GDM1 (cell line): ENCODE data around the gene SP140L.
"Not testable (repeated sequence)": the region's sequence is repeated elsewhere in the genome, so short reads cannot be mapped to it uniquely, and the experiment has no call there.

Experiments
- DNase-seq: peaks from one replicate; lab custom pipeline; 2025; lab: John Stamatoyannopoulos, UW

Gene SP140L

DNA sequence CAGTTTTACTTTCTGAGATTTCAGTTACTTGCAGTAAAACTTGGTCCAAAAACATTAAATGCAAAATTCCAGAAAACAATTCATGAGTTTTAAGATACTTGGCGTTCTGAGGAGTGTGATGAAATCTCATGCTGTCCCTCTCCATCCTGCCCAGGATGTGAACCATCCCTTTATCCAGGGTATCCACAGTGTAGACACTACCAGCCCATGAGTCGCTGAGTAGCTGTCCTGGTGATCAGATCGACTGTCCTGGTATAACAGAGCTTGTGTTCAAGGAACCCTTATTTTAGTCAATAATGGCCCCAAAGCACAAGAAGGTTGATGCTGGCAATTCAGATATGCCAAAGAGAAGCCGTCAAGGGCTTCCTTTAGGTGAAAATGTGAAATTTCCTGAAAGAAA is 92.2 kb downstream of the SP140L start:
- no peak for DNase-seq

DNA sequence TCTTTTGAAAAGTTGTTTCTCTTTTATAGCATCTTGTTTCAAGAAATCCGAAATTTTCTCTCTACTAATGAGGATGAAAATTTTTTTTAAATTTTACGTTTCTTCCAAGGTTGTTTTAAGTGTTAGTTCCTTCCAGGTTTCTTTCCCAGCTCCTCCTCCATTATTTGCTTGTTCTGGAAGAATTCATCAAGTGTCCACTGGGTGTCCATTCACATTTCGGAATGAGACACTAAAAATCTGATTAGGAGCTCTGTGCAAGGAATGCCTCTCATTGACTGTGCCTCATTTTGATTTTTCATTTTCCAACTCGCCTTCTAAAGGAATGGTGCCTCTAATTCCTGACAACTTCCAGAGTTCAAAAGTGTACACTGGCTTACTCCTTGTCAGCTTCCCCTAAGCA is 95.2 kb downstream of the SP140L start:
- no peak for DNase-seq

DNA sequence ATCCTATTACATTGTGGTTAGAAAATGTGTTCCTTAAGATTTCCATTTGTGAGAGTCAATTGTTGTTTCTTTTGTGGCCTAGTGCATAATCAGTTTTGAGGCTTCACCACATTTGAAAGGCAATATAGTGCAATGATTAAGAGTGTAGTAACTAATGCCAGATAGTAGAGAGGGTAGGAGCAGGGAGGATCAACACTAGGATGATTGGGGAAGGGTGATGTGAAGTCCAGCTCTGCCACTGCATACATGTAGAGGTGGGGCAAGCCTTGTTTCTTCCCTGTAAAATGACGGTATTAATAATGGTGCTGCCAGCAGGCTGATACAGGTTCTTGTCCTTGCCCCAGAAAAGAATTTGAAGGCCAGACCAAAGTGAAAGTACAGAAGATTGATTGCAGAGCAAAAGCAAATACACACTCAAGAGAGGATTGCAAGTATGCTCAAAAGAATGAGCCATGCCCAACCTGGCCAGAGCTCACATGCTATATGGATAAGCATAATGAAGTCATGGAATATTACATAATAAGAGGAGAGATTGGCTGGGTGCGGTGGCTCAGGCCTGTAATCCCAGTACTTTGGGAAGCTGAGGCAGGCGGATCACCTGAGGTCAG is 97.0 kb downstream of the SP140L start:
- DNase-seq = no peak

DNA sequence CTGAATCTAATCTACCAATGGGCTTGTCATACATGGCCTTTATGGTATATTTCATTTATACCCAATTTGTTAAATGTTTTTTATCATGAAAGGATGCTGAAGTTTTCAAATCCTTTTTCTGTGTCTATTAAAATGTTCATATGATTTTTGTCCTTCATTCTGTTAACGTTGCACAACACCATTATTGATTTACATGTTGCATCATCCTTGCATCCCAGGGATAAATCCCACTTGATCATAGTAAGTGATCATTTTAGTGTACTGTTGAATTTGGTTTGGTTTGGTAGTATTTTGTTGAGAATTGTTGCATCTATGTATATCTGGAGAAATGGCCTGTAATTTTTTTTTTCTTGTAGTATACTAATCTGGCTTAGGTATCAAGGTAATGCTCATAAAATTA is 98.4 kb downstream of the SP140L start:
- no peak for DNase-seq

DNA sequence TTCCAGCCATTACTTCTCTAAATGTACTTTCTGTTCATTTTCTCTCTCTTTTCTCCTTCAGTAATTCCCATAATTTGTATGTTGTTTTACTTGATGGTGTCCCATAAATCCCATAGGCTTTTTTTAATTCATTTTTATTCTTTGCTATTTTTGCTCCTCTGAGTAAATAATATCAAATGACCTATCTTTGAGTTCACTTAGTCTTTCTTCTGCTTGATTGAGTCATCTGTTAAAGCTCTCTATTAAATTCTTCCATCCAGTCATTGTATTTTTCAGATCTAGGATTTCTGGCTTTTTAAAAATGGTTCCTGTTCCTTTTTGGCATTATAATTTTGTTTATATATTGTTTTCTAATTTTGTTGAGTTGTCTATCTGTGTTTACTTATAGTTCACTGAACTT is 102.5 kb downstream of the SP140L start:
- no peak for DNase-seq

DNA sequence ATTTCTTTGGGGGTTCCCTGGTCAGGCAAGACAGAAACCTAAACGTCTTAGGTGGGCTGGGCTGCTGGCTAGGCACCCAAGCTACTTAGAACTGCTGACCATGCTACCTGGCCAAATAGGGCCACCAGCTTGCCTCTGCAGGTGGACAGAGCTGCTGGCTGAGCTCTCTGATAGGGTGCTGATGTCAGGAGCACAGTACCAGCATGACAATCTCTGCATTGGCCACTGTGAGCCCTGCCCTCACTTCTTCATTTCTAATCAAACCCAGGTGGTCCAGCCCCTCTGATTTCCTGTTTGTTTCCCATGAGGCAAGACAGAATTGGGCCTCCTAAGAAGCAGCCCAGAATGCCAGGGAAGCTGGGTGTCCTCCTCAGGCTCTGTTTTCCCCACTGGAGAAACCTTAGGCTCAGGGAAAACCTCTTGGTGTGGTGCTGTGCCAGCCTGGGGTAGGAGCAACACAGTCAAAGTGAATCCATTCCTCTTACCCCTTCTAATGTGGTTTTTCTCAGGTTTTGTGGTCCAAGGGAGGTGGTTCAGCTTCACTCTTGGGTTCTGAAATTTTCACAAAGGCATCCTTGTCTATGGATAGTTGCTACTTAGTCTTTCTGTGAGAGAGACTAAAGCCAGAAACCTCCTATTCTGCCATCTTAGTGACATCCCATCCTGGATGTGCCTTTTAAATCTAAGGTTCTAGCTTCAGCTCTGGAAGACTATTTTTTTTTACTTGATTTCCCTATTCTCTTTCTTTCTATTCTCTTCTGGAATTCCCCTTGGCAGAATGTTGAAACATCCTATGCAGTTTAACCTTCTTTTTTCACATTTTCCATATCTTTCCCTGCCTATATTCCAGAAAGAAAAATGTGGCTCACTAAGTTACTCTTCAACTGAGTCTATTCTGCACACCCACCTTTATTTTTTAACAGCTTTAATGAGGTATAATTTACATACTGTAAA is 104.2 kb downstream of the SP140L start:
- DNase-seq = no peak

DNA sequence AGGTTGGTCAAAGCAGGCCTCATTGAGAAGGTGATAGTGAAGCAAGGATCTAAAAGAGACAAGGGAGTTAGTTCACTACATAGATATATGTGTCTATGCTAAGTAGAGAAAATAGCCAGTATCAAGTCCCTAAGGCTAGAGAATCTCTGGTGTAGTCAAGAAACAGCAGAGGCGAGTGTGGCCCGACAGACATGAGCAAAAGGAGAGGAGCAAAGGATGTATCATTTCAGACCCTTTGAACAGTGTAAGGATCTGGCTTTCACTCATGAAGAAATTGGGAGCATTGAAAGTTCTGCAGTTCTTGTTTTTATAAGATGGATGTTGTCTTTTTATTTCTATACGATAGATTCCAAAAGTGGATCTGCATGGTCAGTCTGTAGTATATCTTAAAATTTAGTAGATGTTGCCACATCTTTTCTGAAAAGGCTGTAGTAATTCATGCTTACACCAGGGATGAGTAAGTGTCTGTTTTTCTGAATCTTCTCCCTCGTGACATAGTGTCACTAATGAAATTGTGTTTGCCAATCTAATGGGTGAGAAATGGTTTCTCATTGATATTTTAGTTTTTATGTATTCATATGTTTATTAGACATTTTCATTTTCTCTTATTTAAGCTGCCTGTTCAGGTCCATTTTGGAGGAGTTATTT is 107.8 kb downstream of the SP140L start:
- no peak for DNase-seq

DNA sequence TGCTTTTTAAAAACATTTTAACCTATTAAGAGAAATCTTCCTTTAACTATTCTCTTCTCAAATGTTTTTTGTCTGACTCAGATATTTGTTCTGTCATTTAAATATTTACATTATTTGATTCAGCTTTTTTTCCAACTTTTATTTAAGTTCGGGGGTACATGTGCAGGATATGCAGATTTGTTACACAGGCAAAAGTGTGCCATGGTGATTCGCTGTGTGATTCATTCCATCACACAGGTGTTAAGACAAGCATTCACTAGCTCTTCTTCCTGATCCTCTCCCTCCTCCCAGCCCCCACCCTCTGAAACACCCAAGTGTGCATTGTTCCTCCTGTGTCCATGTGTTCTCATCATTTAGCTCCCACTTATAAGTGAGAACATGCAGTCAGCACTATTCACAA is 108.4 kb downstream of the SP140L start:
- no peak for DNase-seq

DNA sequence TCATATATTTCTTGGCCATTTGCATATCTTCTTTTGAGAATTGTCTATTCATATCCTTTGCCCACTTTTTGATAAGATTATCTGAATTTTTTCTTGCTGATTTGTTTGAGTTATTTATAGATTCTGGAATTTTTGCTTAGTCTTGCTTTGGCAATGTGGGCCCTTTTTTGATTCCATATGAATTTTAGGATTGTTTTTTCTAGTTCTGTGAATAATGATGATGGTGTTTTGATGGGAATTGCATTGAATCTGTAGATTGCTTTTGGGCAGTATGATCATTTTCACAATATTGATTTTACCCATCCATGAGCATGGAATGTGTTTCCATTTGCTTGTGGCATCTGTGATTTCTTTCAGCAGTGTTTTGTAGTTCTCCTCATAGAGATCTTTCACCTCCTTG is 112.1 kb downstream of the SP140L start:
- not testable (repeated sequence) for DNase-seq

DNA sequence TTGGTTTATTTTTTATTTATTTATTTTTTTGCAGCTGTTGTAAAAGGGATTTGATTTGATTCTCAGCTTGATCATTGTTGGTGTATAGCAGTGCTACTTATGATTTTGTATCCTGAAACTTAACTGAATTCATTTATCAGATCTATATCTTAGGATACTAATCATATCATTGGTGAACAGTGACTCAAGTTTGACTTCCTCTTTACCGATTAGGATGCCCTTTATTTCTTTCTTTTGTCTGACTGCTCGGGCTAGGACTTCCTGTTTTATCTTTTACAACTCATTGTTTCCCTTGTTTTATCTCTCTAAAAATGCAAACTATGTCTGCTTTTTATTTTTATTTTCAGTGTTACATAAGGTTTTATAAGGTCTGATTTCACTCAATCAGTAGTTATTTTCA is 112.6 kb downstream of the SP140L start:
- DNase-seq = no peak

DNA sequence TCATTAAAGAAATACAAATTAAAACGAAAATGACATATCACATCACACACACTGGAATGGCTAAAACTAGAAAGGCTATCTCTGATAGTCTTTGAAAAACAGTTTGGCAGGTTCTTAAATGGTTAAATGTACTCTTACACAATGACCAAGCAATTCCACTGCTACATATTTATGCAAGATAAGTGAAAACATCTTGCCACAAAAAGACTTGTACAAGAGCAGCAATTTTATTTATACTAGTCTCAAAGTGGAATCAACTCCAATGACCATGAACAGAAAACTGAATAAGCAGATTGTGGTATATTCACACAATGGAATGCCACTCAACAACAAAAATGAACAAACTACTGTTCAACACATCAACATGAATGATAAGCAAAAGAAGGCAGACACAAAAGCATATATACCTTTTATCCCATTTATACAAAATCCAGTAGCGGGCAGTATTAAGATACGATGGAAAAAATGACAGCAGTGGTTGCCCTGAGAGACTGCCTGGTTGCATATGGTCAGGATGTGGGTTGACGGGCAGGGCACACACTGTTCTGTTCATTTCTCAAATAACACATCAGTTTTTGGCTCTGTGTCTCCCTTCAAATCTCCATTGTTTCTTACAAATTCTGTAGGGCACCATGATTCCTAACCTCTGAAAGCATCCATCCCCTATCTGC is 114.4 kb downstream of the SP140L start:
- no peak for DNase-seq

DNA sequence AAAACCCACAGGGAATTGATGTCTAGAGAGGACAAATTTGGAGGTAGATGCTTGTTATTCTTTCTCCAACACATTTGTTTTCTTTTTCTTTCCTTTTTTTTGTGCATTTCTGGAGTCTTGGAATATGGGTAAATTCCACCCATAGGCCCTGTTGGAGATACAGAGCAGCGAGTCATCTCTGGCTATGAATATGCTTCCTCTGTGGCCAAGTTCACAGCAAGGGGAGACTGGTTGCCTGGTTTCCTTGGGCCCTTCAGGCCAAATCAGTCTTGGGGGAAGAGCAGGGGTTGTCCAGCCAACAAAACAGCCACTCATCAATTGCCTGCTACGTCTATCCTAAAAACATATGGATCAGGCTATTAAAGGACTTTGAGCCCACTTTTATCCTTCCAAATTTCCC is 116.5 kb downstream of the SP140L start:
- no peak for DNase-seq

DNA sequence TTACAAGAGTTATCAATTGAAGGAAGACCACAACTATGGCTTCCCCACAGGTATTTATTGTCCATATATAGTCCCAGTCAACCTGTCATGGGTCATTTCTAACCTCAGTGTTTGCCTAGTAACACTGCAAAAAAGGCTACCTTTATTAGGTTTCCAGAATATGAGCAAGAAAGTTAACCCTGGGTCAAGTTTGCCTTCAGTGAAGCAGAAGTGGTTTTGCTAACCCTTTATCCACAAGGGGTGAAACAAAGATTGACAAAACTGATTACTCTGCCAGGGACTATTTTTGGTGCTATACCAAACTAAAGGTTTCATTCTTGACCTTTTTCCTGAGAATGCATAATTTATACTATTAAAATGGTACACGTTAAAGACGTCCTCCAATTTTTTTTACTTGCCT is 117.8 kb downstream of the SP140L start:
- DNase-seq = no peak

DNA sequence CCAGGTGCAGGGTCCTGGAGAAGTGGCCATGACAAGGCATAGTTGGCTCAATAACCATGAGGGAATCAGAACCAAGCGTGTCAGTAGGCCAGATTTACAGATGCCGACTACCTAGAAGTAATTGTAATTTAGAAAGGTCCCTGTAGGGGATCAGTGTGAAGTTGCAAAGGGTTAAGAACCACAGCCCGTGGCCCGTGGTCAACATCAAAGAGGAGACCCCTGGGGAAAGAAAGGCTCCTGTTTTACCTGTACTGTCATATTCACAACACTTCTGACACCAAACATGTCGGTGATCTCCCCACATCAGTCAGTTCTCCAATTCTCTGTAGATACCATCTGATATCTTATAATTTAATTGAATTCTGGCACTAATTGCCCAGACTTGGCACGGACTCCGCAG is 120.0 kb downstream of the SP140L start:
- no peak for DNase-seq

DNA sequence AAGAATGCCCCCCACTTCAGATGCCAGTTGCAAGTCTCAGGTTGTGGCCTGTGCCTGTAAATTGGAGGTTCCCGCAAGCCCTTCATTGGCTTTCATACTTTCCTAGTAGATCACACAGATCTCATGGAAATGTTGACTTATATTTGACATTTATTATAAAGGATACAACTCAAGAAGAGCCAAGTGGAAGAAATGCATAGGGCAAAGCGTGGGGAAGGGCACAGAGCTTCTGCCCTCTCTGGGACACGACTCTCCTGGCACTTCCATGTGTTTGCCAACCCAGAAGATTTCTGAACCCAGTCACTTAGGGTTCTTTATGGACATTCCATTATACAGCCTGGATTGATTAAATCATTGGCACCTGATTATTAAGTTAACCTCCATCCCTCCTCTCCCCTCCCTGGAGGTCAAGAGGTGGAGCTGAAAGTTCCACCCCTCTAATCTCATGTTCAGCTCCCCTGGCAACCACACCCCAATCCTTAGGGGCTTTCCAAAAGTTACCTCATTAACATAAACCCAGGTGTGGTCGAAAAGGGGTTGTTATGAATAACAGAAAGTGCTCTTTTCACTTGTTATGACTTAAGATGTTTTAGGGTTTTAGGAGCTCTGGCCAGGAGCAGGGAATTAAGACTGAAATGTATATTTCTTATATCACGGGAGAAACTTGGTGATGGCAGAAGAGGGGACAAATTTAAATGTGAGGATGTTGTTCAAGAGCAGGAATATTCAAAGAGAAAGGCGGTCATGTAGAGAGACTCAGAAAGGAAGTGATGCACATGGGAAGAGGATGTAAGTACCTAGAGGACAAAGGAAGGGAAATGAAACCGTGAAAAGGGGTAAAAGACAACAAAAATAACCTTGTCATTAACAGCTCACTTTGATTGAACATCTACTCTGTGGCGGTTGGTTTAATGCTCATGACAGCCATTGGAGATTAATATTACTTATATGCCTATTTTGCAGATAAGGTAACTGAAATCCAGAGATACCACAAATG is 120.8 kb downstream of the SP140L start:
- no peak for DNase-seq

DNA sequence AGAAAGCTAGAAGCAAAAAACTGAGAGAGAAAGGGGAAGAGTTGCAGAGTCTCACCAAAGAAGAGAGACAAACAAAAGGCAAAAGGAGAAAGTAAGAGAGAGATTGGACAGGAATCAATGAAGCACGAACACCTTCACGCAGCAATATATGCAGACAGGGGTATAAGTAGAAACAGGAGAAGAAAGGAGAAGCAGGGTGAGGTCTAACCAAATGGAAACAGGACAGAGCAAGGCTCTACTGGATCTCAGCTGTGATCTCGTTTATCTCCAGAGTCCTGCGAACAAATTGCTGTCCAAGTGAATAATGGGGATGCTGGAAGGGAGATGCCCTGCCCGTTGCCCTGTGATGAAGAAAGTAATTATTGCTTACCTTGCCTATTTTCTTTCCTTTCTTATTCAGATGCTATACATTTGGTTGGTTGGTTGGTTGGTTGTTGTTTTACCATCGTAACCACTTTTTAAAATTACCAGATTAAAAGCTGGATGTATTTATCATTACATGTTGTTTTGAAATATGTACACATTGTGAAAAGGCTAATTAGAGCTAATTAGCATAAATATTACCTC is 123.0 kb downstream of the SP140L start:
- no peak for DNase-seq

DNA sequence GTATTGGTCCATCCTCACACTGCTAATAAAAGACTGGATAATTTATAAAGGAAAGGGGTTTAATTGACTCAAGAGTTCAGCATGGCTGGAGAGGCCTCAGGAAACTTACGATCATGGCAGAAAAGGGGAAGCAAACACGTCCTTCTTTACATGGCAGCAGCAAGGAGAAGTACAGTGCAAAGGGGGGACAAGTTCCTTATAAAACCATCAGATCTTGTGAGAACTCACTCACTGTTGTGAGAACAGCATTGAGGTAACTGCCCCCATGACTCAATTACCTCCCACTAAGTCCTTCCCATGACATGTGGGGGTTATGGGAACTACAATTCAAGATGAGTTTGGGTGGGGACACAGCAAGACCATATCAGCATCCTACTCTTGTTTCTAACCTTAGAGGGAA is 126.0 kb downstream of the SP140L start:
- no peak for DNase-seq
